H9 (cell line): ENCODE measurements around the gene TRAF3. TPM values are rescaled to one million over a fixed set of nuclear protein-coding genes. Genes with fewer than 3 reads are reported as not detected.

ENCODE experiments used
- DNase-seq: peaks from one replicate; pipeline ENCODE4 v3.0.0-alpha.2; 2017
- H2AFZ ChIP-seq: one replicate; pipeline ENCODE4 v1.6.1; 2013; ENCODE audit warnings: mild to moderate bottlenecking, low read length, control low read depth, moderate library complexity
- H2AK5ac ChIP-seq: 2 replicates; pipeline ENCODE4 v1.6.1; 2013; ENCODE audit warnings: low read length, control low read depth, mixed read lengths; ENCODE audit not compliant: insufficient read length
- H2BK120ac ChIP-seq: one replicate; pipeline ENCODE4 v1.6.1; 2013; ENCODE audit warnings: low read depth, mild to moderate bottlenecking, low read length, control low read depth, inconsistent platforms; ENCODE audit not compliant: poor library complexity, severe bottlenecking
- H2BK12ac ChIP-seq: 2 replicates; pipeline ENCODE4 v1.6.1; 2013; ENCODE audit warnings: low read length, control low read depth, mixed read lengths, low read depth; ENCODE audit not compliant: insufficient read length
- H2BK15ac ChIP-seq: 2 replicates; pipeline ENCODE4 v1.6.1; 2013; ENCODE audit warnings: low read depth, low read length, control low read depth
- H2BK20ac ChIP-seq: one replicate; pipeline ENCODE4 v1.6.1; 2013; ENCODE audit warnings: low read depth, mild to moderate bottlenecking, low read length, control low read depth, inconsistent platforms; ENCODE audit not compliant: poor library complexity, severe bottlenecking
- H2BK5ac ChIP-seq: 2 replicates; pipeline ENCODE4 v1.6.1; 2013; ENCODE audit warnings: low read length, control low read depth, mixed read lengths; ENCODE audit not compliant: insufficient read length
- H3K14ac ChIP-seq: 2 replicates; pipeline ENCODE4 v1.6.1; 2013; ENCODE audit warnings: low read length, control low read depth; ENCODE audit not compliant: insufficient read depth
- H3K18ac ChIP-seq: 2 replicates; pipeline ENCODE4 v1.6.1; 2013; ENCODE audit warnings: low read depth, mild to moderate bottlenecking, mixed read lengths, low read length, control low read depth; ENCODE audit not compliant: insufficient read length
- H3K23ac ChIP-seq: 2 replicates; pipeline ENCODE4 v1.6.1; 2013; ENCODE audit warnings: low read length, control low read depth, mixed read lengths, low read depth; ENCODE audit not compliant: insufficient read length
- H3K23me2 ChIP-seq: 2 replicates; pipeline ENCODE4 v1.6.1; 2013; ENCODE audit warnings: low read depth, mild to moderate bottlenecking, mixed read lengths, low read length, control low read depth; ENCODE audit not compliant: insufficient read length, poor library complexity, severe bottlenecking
- H3K27ac ChIP-seq: 2 replicates; pipeline ENCODE4 v1.5.1; 2013; ENCODE audit warnings: low read length, control low read depth, mixed read lengths, low read depth; ENCODE audit not compliant: insufficient read length
- H3K27me3 ChIP-seq: 2 replicates; pipeline ENCODE4 v1.6.1; 2013; ENCODE audit warnings: low read length, control low read depth, inconsistent platforms; ENCODE audit not compliant: insufficient read depth
- H3K4ac ChIP-seq: 2 replicates; pipeline ENCODE4 v1.6.1; 2013; ENCODE audit warnings: low read depth, mild to moderate bottlenecking, control low read depth, inconsistent platforms, low read length, moderate library complexity
- H3K4me1 ChIP-seq: 2 replicates; pipeline ENCODE4 v1.6.1; 2013; ENCODE audit warnings: low read length, control low read depth, inconsistent platforms; ENCODE audit not compliant: insufficient read depth
- H3K4me2 ChIP-seq: 2 replicates; pipeline ENCODE4 v1.6.1; 2013; ENCODE audit warnings: low read length, control low read depth, mixed read lengths; ENCODE audit not compliant: insufficient read length, insufficient read depth
- H3K56ac ChIP-seq: 2 replicates; pipeline ENCODE4 v1.6.1; 2013; ENCODE audit warnings: low read depth, mild to moderate bottlenecking, mixed read lengths, low read length, control low read depth; ENCODE audit not compliant: insufficient read length
- H3K79me1 ChIP-seq: 2 replicates; pipeline ENCODE4 v1.6.1; 2013; ENCODE audit warnings: low read depth, mild to moderate bottlenecking, moderate library complexity, low read length, control low read depth, inconsistent platforms; ENCODE audit not compliant: insufficient read depth, poor library complexity, severe bottlenecking
- H3K79me2 ChIP-seq: 2 replicates; pipeline ENCODE4 v1.6.1; 2013; ENCODE audit warnings: low read length, control low read depth, inconsistent platforms; ENCODE audit not compliant: insufficient read depth
- H3K9ac ChIP-seq: 2 replicates; pipeline ENCODE4 v1.6.1; 2013; ENCODE audit warnings: low read length, control low read depth, mixed read lengths; ENCODE audit not compliant: insufficient read length; ENCODE audit errors: extremely low read depth
- H3K9me3 ChIP-seq: one replicate; pipeline ENCODE4 v1.6.1; 2013; ENCODE audit warnings: low read depth, low read length, inconsistent platforms; ENCODE audit not compliant: control insufficient read depth
- H3T11ph ChIP-seq: one replicate; pipeline ENCODE4 v1.6.1; 2013; ENCODE audit warnings: mild to moderate bottlenecking, low read length, control low read depth, inconsistent platforms
- H4K20me1 ChIP-seq: one replicate; pipeline ENCODE4 v1.6.1; 2013; ENCODE audit not compliant: control insufficient read depth, insufficient read length, insufficient read depth
- H4K5ac ChIP-seq: 2 replicates; pipeline ENCODE4 v1.6.1; 2013; ENCODE audit warnings: low read depth, mild to moderate bottlenecking, mixed read lengths, low read length, control low read depth; ENCODE audit not compliant: insufficient read length
- H4K8ac ChIP-seq: replicated peaks from 2 replicates; pipeline ENCODE4 v1.6.1; 2013; ENCODE audit warnings: low read length, control low read depth, mixed read lengths, low read depth; ENCODE audit not compliant: insufficient read length
- H4K91ac ChIP-seq: 2 replicates; pipeline ENCODE4 v1.6.1; 2013; ENCODE audit warnings: low read depth, mild to moderate bottlenecking, moderate library complexity, mixed read lengths, low read length, control low read depth; ENCODE audit not compliant: insufficient read length
- H3K27ac Mint-ChIP-seq, 3 experiments: 2 replicates in 2 of 3; 3 replicates in 1 of 3; pipeline ENCODE4 v1.8.0; 2020 to 2021; ENCODE audit warnings: mixed read lengths in 3 of 3, mild to moderate bottlenecking in 1 of 3, moderate library complexity in 1 of 3
- H3K27me3 Mint-ChIP-seq: 2 replicates; pipeline ENCODE4 v1.8.0; 2021; ENCODE audit warnings: low read depth, mild to moderate bottlenecking, moderate library complexity, mixed read lengths
- H3K36me3 Mint-ChIP-seq, 3 experiments: 2 replicates in 2 of 3; 3 replicates in 1 of 3; pipeline ENCODE4 v1.8.0; 2020 to 2021; ENCODE audit warnings: low read depth in 3 of 3, mixed read lengths in 3 of 3; ENCODE audit not compliant: insufficient read depth in 1 of 3
- H3K4me1 Mint-ChIP-seq, 2 experiments: 2 replicates each; pipeline ENCODE4 v1.8.0; 2020; ENCODE audit warnings: mixed read lengths in 2 of 2
- H3K4me3 Mint-ChIP-seq, 2 experiments: 2 replicates in 1 of 2; 3 replicates in 1 of 2; pipeline ENCODE4 v1.8.0; 2020 to 2021; ENCODE audit warnings: mild to moderate bottlenecking in 2 of 2, mixed read lengths in 2 of 2, moderate library complexity in 1 of 2
- H3K9me3 Mint-ChIP-seq, 2 experiments: 2 replicates in 1 of 2; 3 replicates in 1 of 2; pipeline ENCODE4 v1.8.0; 2020; ENCODE audit warnings: mild to moderate bottlenecking in 2 of 2, mixed read lengths in 2 of 2, moderate library complexity in 1 of 2
- WGBS: extraction: QIAGEN DNeasy Blood & Tissue Kit; methylation state at CpG from one replicate; pipeline ENCODE4 v1.1.7; 2013; ENCODE audit warnings: missing lambda C conversion rate, low lambda C conversion rate, mixed read lengths; ENCODE audit not compliant: insufficient read length; ENCODE audit errors: extremely low coverage; 5-methylcytosine and 5-hydroxymethylcytosine counted together
- total RNA-seq: library from RNA; stranded (reverse); gene quantifications from 2 replicates; pipeline ENCODE4 v1.2.1, GENCODE V29; 2021
- TF ChIP-seq, protein P1 (sequence below): fragments of 200-600 bp; sonication (generic); conservative IDR thresholded peaks from 3 replicates; pipeline ENCODE4 v1.8.0; 2021; ENCODE audit warnings: antibody characterized with exemption, mild to moderate bottlenecking

The TRAF3 gene
- total RNA-seq, 1 experiment from 2014 or later, result 9.6 TPM

GRCh38 chr14:102933618-102934231, 156.5 kb downstream of the TRAF3 start:
- Histone ChIP-seq H4K91ac (no peak overlapping the region), H3K23me2 (peaks cover 13% of the 10 kb centered on the region), H2BK120ac (no peak overlapping the region), H3K14ac (no peak overlapping the region), H3K4me2 (no peak overlapping the region), H2BK20ac (no peak overlapping the region), H4K20me1 (no peaks in the 10 kb centered on the region), H3K27me3 (peaks cover 12% of the 10 kb centered on the region), H3K27ac (no peak overlapping the region), H3K9me3 (no peaks in the 10 kb centered on the region), H3K79me2 (no peaks in the 10 kb centered on the region), H3K23ac (no peak overlapping the region), H2BK5ac (no peak overlapping the region), H4K5ac (no peak overlapping the region), H3K9ac (no peak overlapping the region), H3K79me1 (no peaks in the 10 kb centered on the region), H3T11ph (no peak overlapping the region), H2BK12ac (no peak overlapping the region), H4K8ac (no peak overlapping the region), H3K18ac (no peak overlapping the region), H2AFZ (no peak overlapping the region), H3K4me1 (no peaks in the 10 kb centered on the region), H3K56ac (no peak overlapping the region), H3K4ac (no peak overlapping the region), H2AK5ac (no peak overlapping the region), H2BK15ac (no peak overlapping the region)
- Mint-ChIP-seq H3K36me3 (peaks cover 7 to 54% (median 25%) of the 10 kb centered on the region in 3 experiments; a peak in 6 of 7 replicates), H3K9me3 (no peaks in the 10 kb centered on the region), H3K4me1 (peaks cover 0 to 2% of the 10 kb centered on the region in 2 experiments; a peak in 1 of 4 replicates), H3K27me3 (peaks cover 20% of the 10 kb centered on the region), H3K4me3 (no peak overlapping the region), H3K27ac (no peak overlapping the region)
- no peak for DNase-seq
- no CpG with 5 or more reads among the region's 20 CpGs for WGBS
- TF ChIP-seq, protein P1, sequence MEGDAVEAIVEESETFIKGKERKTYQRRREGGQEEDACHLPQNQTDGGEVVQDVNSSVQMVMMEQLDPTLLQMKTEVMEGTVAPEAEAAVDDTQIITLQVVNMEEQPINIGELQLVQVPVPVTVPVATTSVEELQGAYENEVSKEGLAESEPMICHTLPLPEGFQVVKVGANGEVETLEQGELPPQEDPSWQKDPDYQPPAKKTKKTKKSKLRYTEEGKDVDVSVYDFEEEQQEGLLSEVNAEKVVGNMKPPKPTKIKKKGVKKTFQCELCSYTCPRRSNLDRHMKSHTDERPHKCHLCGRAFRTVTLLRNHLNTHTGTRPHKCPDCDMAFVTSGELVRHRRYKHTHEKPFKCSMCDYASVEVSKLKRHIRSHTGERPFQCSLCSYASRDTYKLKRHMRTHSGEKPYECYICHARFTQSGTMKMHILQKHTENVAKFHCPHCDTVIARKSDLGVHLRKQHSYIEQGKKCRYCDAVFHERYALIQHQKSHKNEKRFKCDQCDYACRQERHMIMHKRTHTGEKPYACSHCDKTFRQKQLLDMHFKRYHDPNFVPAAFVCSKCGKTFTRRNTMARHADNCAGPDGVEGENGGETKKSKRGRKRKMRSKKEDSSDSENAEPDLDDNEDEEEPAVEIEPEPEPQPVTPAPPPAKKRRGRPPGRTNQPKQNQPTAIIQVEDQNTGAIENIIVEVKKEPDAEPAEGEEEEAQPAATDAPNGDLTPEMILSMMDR, result no peak
